HepG2 (cell line): ENCODE measurements around the gene MT1G. TPM values are rescaled to one million over a fixed set of nuclear protein-coding genes. Genes with fewer than 3 reads are reported as not detected.

Experiments
- ATAC-seq: fragments of 200-7000 bp; cut with Tn5 transposase; 3 replicates; pipeline ENCODE4 v1.9.1; 2020; ENCODE audit warnings: mild to moderate bottlenecking, moderate library complexity
- BruUV-seq: library from RNA; stranded (reverse); fragments of 400-500 nt; replicated peaks from 2 replicates; lab custom pipeline; 2021; lab: Mats Ljungman, UMichigan
- CTCF ChIA-PET: fragments of 300-600 bp; formaldehyde crosslinking; extraction: SDS; loops from one replicate; lab custom pipeline; 2021; ENCODE audit warnings: low total read pairs, inconsistent platforms, low intra/inter-chr PET ratio; lab: Yijun Ruan, JAX
- POLR2A ChIA-PET: fragments of 350-600 bp; sonication (Branson Sonifier 250); formaldehyde crosslinking; loops from one replicate; lab custom pipeline; 2020; ENCODE audit warnings: antibody characterized with exemption, inconsistent platforms; lab: Yijun Ruan, JAX
- DNase-seq: peaks from one replicate; pipeline ENCODE4 v3.0.0-alpha.2; 2015; ENCODE audit warnings: low spot score
- FAIRE-seq: peaks from 3 replicates; lab custom pipeline; 2011; peaks lifted over from hg19 to GRCh38; lab: Jason Lieb, UNC
- H2AFZ ChIP-seq: one replicate; pipeline ENCODE4 v1.6.1; 2011; ENCODE audit warnings: low read length, inconsistent platforms
- H3K27ac ChIP-seq: fragments of 300-600 bp; 3 replicates; pipeline ENCODE4 v1.8.0; 2011; ENCODE audit warnings: mixed run types, mild to moderate bottlenecking, mixed read lengths, low read length, inconsistent platforms; ENCODE audit not compliant: insufficient read depth; ENCODE audit errors: extremely low read length
- H3K27me3 ChIP-seq, 2 experiments: fragments of 200-600 bp in 1 of 2; 2 replicates in 1 of 2; 3 replicates in 1 of 2; pipeline versions ENCODE4 v1.6.0 to v1.8.0; 2011; ENCODE audit warnings: low read length in 2 of 2, mild to moderate bottlenecking in 2 of 2, moderate library complexity in 2 of 2, inconsistent platforms in 1 of 2; ENCODE audit not compliant: insufficient read depth in 2 of 2, control insufficient read depth in 1 of 2
- H3K36me3 ChIP-seq, 2 experiments: fragments of 200-600 bp in 1 of 2; replicated peaks in 1 of 2; 2 replicates in 1 of 2; 3 replicates in 1 of 2; pipeline versions ENCODE4 v1.5.1 to v1.8.0; 2011; ENCODE audit warnings: low read length in 2 of 2, inconsistent platforms in 1 of 2; ENCODE audit not compliant: insufficient read depth in 2 of 2, control insufficient read depth in 1 of 2
- H3K4me1 ChIP-seq: 2 replicates; pipeline ENCODE4 v1.5.1; 2012; ENCODE audit warnings: low read length, inconsistent platforms; ENCODE audit not compliant: insufficient read depth
- H3K4me2 ChIP-seq: 2 replicates; pipeline ENCODE4 v1.6.0; 2011; ENCODE audit warnings: low read depth, low read length, inconsistent platforms
- H3K4me3 ChIP-seq, 3 experiments: fragments of 200-600 bp in 1 of 3; sonication (generic), shearing (Covaris generic) in 1 of 3; replicated peaks in 1 of 3; 2 replicates each; pipeline ENCODE4 v1.5.1; 2011 to 2016; ENCODE audit warnings: low read length in 3 of 3, inconsistent platforms in 2 of 3, low read depth in 2 of 3, mild to moderate bottlenecking in 2 of 3, control low read depth in 1 of 3, mixed read lengths in 1 of 3; ENCODE audit not compliant: insufficient read depth in 1 of 3
- H3K79me2 ChIP-seq: one replicate; pipeline ENCODE4 v1.6.1; 2011; ENCODE audit warnings: low read length, inconsistent platforms; ENCODE audit not compliant: insufficient read depth
- H3K9ac ChIP-seq: 2 replicates; pipeline ENCODE4 v1.6.0; 2011; ENCODE audit warnings: mild to moderate bottlenecking, low read depth, low read length, inconsistent platforms; ENCODE audit not compliant: insufficient read depth
- H3K9me3 ChIP-seq: 2 replicates; pipeline ENCODE4 v1.5.1; 2012; ENCODE audit warnings: mild to moderate bottlenecking, low read length
- H4K20me1 ChIP-seq: 2 replicates; pipeline ENCODE4 v1.6.0; 2011; ENCODE audit warnings: inconsistent platforms, mild to moderate bottlenecking, low read length, moderate library complexity; ENCODE audit not compliant: insufficient read depth
- FOXP4 ChIP-seq: sonication (generic); formaldehyde crosslinking; IDR thresholded peaks from 2 replicates; pipeline ENCODE4 v1.4.0; 2020; ENCODE audit warnings: missing genetic modification reagents
- MAFK ChIP-seq, 2 experiments: IDR thresholded peaks in 1 of 2; conservative IDR thresholded peaks in 1 of 2; 2 replicates each; pipeline ENCODE4 v1.6.1; 2011; ENCODE audit warnings: improper control_type of control experiment in 2 of 2, low read length in 2 of 2
- MBNL3 ChIP-seq: fragments of 250-450 bp; sonication (Bioruptor Pico); conservative IDR thresholded peaks from 2 replicates; pipeline ENCODE4 v1.8.0; 2022; ENCODE audit warnings: mild to moderate bottlenecking, inconsistent platforms
- RELA ChIP-seq: sonication (generic); formaldehyde crosslinking; IDR thresholded peaks from 2 replicates; pipeline ENCODE4 v1.4.0; 2020; ENCODE audit warnings: missing genetic modification reagents
- REPIN1 ChIP-seq: sonication (generic); formaldehyde crosslinking; IDR thresholded peaks from 2 replicates; pipeline ENCODE4 v1.8.0; 2022; ENCODE audit warnings: missing genetic modification reagents, low read depth, mild to moderate bottlenecking, borderline replicate concordance
- YY1 ChIP-seq: IDR thresholded peaks from 2 replicates; pipeline ENCODE4 v1.6.1; 2011; ENCODE audit warnings: low read length, low read depth, moderate library complexity, mild to moderate bottlenecking; ENCODE audit not compliant: insufficient read depth, insufficient replicate concordance
- ZBTB21 ChIP-seq: sonication (generic); formaldehyde crosslinking; IDR thresholded peaks from 2 replicates; pipeline ENCODE4 v1.4.0; 2020; ENCODE audit warnings: missing genetic modification reagents
- ZNF136 ChIP-seq: sonication (generic); formaldehyde crosslinking; IDR thresholded peaks from 2 replicates; pipeline ENCODE4 v1.8.1; 2022; ENCODE audit warnings: low read depth, mild to moderate bottlenecking, moderate library complexity, missing genetic modification reagents
- ZNF572 ChIP-seq: sonication (generic); formaldehyde crosslinking; IDR thresholded peaks from 2 replicates; pipeline ENCODE4 v1.5.1; 2020; ENCODE audit warnings: mild to moderate bottlenecking, missing genetic modification reagents
- WGBS: methylation state at CpG from one replicate; pipeline ENCODE4 v1.1.6; 2017; ENCODE audit warnings: low lambda C conversion rate; 5-methylcytosine and 5-hydroxymethylcytosine counted together
- in situ Hi-C: cut with HindIII; loops from 2 replicates; pipeline ENCODE4 v1.10.0; 2017; ENCODE audit warnings: low pct_unique_long_range_greater_than_20kb; ENCODE audit not compliant: extremely low pct_ligation_motif_present
- intact Hi-C: fragments of 100-400 bp; cut with micrococcal nuclease; formaldehyde crosslinking; loops from one replicate; pipeline ENCODE4 v1.10.0; 2022; ENCODE audit not compliant: unreplicated experiment
- polyA plus RNA-seq, 8 experiments: library from polyadenylated mRNA; depleted of rRNA in 3 of 8; stranded (reverse) in 7 of 8; unstranded in 1 of 8; fragments of >200 nt; fragmentation: Illumina TruSeq in 4 of 8; extraction: Trizol in 4 of 8; gene quantifications; 2 replicates each; pipeline versions ENCODE4 v1.2.1 to v1.2.3, GENCODE V29; 2011 to 2016; ENCODE audit warnings: low read depth in 4 of 8, missing spikeins in 1 of 8, mixed read lengths in 1 of 8; ENCODE audit not compliant: insufficient read depth in 1 of 8
- total RNA-seq, 5 experiments: library from RNA; depleted of rRNA; stranded (reverse); fragments of >200 nt; fragmentation: Illumina TruSeq; extraction: Trizol; gene quantifications; 2 replicates each; pipeline ENCODE4 v1.2.3, GENCODE V29; 2016; ENCODE audit warnings: low read depth in 1 of 5
- TF ChIP-seq, protein P1 (sequence below): sonication (generic); formaldehyde crosslinking; IDR thresholded peaks from 2 replicates; pipeline ENCODE4 v1.5.0; 2020; ENCODE audit warnings: missing genetic modification reagents
- TF ChIP-seq, protein P2 (sequence below): sonication (generic); formaldehyde crosslinking; IDR thresholded peaks from 2 replicates; pipeline ENCODE4 v1.5.1; 2020; ENCODE audit warnings: missing genetic modification reagents, mild to moderate bottlenecking, borderline replicate concordance
- TF ChIP-seq, protein P3 (sequence below): sonication (generic); formaldehyde crosslinking; IDR thresholded peaks from 2 replicates; pipeline ENCODE4 v1.5.1; 2020; ENCODE audit warnings: mild to moderate bottlenecking, moderate library complexity, missing genetic modification reagents

Gene MT1G
- total and polyA plus RNA-seq, 2 of the 13 experiments (the other 11 are each of a cell fraction or from before 2014, with no cell fraction given) = 3.6 to 377 TPM

DNA sequence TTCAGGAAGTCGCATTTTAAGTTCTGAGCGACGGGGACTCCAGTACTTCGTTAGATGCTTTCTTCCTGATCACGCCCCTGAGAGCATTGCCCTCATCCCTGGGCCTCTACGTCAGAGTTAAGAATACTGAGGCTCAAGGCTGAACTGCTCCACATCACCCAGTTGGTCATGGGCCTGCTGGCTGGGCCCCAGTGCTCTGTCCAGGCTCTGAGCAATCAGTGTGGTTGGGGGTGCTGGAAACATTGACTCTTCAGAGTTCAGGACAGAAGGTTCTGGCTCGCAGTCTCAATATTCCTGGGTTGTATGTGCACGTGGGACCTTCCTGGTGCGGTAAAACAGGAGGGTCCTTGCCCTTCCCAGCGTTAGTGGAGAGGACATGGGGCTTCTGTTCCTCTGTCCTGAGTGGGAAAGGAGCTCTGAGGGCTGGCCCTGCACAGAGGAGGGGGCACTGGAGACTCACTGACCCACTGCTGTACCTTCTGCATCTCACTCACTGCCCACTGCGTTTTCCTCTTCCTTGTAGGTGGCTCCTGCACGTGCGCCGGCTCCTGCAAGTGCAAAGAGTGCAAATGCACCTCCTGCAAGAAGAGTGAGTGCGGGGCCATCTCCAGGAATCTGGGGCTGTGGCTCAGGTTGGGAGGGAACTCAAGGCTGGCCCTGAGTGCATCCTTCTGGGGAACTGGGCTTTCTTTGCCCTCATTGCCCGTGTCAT is 41.8 kb downstream of the MT1G start:
- Histone ChIP-seq H3K4me2 (peak overlapping the region; percentile 97), H3K79me2 (no peaks in the 10 kb centered on the region), H4K20me1 (no peaks in the 10 kb centered on the region), H3K4me1 (peaks cover 60% of the 10 kb centered on the region), H3K27ac (no peak overlapping the region), H3K9ac (peak overlapping the region; percentile 64), H2AFZ (no peak overlapping the region), H3K9me3 (no peaks in the 10 kb centered on the region), H3K4me3 (peak overlapping the region; percentile 63 to 88 (median 72)), H3K36me3 (no peaks in the 10 kb centered on the region), H3K27me3 (peaks cover 0 to 41% of the 10 kb centered on the region in 2 experiments; a peak in 3 of 5 replicates)
- in situ Hi-C loops = no loop called here
- FAIRE-seq (peak; percentile 56), DNase-seq (no peak), ATAC-seq (peak; percentile 41)
- intact Hi-C loops = loop anchor here (2.0 kb wide), 1 partner anchor 17 kb away; the partner anchor contains the start of gene MT2A
- POLR2A ChIA-PET = interaction anchor here (0.9 to 4.8 kb wide), 9 partner anchors 11 to 57 kb away, joined by 3 to 83 read pairs (median 5); partner anchors contain the start of genes MT1F and MT2A
- WGBS = 31% methylated on average over 16 of the region's 16 CpGs
- CTCF ChIA-PET = no interaction called here
- BruUV-seq = TSS peak; percentile 98
- TF ChIP-seq, protein P1, sequence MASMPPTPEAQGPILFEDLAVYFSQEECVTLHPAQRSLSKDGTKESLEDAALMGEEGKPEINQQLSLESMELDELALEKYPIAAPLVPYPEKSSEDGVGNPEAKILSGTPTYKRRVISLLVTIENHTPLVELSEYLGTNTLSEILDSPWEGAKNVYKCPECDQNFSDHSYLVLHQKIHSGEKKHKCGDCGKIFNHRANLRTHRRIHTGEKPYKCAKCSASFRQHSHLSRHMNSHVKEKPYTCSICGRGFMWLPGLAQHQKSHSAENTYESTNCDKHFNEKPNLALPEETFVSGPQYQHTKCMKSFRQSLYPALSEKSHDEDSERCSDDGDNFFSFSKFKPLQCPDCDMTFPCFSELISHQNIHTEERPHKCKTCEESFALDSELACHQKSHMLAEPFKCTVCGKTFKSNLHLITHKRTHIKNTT (CRISPR knock-in tag) = peak; percentile 17; the same call in 1 of the 2 replicates
- TF ChIP-seq FOXP4 = peak; percentile 5; the same call in 1 of the 2 replicates
- TF ChIP-seq, protein P2, sequence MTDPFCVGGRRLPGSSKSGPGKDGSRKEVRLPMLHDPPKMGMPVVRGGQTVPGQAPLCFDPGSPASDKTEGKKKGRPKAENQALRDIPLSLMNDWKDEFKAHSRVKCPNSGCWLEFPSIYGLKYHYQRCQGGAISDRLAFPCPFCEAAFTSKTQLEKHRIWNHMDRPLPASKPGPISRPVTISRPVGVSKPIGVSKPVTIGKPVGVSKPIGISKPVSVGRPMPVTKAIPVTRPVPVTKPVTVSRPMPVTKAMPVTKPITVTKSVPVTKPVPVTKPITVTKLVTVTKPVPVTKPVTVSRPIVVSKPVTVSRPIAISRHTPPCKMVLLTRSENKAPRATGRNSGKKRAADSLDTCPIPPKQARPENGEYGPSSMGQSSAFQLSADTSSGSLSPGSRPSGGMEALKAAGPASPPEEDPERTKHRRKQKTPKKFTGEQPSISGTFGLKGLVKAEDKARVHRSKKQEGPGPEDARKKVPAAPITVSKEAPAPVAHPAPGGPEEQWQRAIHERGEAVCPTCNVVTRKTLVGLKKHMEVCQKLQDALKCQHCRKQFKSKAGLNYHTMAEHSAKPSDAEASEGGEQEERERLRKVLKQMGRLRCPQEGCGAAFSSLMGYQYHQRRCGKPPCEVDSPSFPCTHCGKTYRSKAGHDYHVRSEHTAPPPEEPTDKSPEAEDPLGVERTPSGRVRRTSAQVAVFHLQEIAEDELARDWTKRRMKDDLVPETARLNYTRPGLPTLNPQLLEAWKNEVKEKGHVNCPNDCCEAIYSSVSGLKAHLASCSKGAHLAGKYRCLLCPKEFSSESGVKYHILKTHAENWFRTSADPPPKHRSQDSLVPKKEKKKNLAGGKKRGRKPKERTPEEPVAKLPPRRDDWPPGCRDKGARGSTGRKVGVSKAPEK (CRISPR knock-in tag) = 0 out of 2 replicates have a peak, but pooled peaks have one; percentile 4
- TF ChIP-seq RELA (CRISPR knock-in tag) = 0 out of 2 replicates have a peak, but pooled peaks have one; percentile 6
- no peak for TF ChIP-seq ZNF136 (CRISPR knock-in tag)
- TF ChIP-seq MBNL3 = no peak
- TF ChIP-seq REPIN1 (CRISPR knock-in tag) = 0 out of 2 replicates have a peak, but pooled peaks have one; percentile 56
- TF ChIP-seq, protein P3, sequence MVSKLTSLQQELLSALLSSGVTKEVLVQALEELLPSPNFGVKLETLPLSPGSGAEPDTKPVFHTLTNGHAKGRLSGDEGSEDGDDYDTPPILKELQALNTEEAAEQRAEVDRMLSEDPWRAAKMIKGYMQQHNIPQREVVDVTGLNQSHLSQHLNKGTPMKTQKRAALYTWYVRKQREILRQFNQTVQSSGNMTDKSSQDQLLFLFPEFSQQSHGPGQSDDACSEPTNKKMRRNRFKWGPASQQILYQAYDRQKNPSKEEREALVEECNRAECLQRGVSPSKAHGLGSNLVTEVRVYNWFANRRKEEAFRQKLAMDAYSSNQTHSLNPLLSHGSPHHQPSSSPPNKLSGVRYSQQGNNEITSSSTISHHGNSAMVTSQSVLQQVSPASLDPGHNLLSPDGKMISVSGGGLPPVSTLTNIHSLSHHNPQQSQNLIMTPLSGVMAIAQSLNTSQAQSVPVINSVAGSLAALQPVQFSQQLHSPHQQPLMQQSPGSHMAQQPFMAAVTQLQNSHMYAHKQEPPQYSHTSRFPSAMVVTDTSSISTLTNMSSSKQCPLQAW = 0 out of 2 replicates have a peak, but pooled peaks have one; percentile 62
- TF ChIP-seq MAFK (conservative IDR thresholded peaks at IDR 0.05 in 1 of 2, IDR thresholded peaks at IDR 0.05 in 1 of 2; ENCODE audit: low read length in 2 of 2) = no peak
- 0 out of 2 replicates have a peak, but pooled peaks have one; percentile 57 for TF ChIP-seq ZNF572 (CRISPR knock-in tag)
- peak; percentile 68; the same call in 1 of the 2 replicates for TF ChIP-seq ZBTB21 (CRISPR knock-in tag)
- TF ChIP-seq YY1 = no peak
